Ascending aorta (tissue), 2 donors: ENCODE measurements around the gene TAF1D. TPM values are rescaled to one million over a fixed set of nuclear protein-coding genes. Genes with fewer than 3 reads are reported as not detected.

ENCODE experiments used
- DNase-seq, 2 donors: peaks; one replicate each; pipeline ENCODE4 v3.0.0-alpha.2; 2019; ENCODE audit warnings: low spot score in 2 of 2
- H3K27ac ChIP-seq, 2 donors: fragments of 200-600 bp; sonication (generic); one replicate each; pipeline ENCODE4 v1.5.1; 2016 to 2017; ENCODE audit warnings: mild to moderate bottlenecking in 1 of 2
- H3K27me3 ChIP-seq: fragments of 200-600 bp; sonication (generic); one replicate; pipeline ENCODE4 v1.5.1; 2017
- H3K36me3 ChIP-seq, 2 donors: fragments of 200-600 bp; sonication (generic); one replicate each; pipeline ENCODE4 v1.5.1; 2016
- H3K4me1 ChIP-seq, 2 donors: fragments of 200-600 bp; sonication (generic); one replicate each; pipeline ENCODE4 v1.5.1; 2016 to 2017; ENCODE audit warnings: mild to moderate bottlenecking in 1 of 2
- H3K4me3 ChIP-seq, 2 donors: fragments of 200-600 bp; sonication (generic); one replicate each; pipeline ENCODE4 v1.5.1; 2016 to 2017; ENCODE audit warnings: mild to moderate bottlenecking in 1 of 2
- H3K9me3 ChIP-seq, 2 donors: fragments of 200-600 bp; sonication (generic); one replicate each; pipeline ENCODE4 v1.5.1; 2016
- intact Hi-C: fragments of 100-400 bp; cut with DNase I; formaldehyde crosslinking; loops from one replicate; pipeline ENCODE4 v1.15.1; 2023
- total RNA-seq: library from RNA; depleted of rRNA; stranded (reverse); fragments of >200 nt; gene quantifications from one replicate; pipeline ENCODE4 v1.1.0, GENCODE V29; 2016
- TF ChIP-seq, protein P1 (sequence below), 3 experiments: fragments of 200-600 bp in 2 of 3; fragments of 450-650 bp in 1 of 3; sonication (generic) in 2 of 3; IDR thresholded peaks; one replicate each; pipeline ENCODE4 v1.5.1; 2016 to 2019; ENCODE audit warnings: antibody characterized with exemption in 3 of 3, mild to moderate bottlenecking in 1 of 3, moderate library complexity in 1 of 3

The TAF1D gene
- total RNA-seq, 1 donor from 2014 or later, result 81.1 TPM

DNA sequence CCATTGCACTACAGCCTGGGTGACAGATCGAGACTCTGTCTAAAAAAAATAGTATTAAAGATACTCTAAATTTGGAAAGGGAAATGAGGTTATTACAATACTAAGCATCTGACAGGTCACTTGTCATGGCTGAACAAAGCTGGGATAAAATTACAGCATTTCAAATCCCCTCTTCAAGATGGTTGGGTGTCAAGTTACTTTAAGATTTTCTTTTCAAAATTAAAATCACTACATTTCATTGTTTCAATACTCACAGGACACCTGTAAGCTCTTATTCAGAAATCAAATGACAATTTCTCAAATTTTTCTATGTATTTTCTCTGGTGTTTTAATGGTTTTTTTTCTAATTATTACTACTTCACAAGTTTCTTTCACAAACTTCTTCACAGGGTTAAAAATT lies 5.7 kb downstream of the TAF1D start:
- no peaks in the 10 kb centered on the region for H3K9me3 ChIP-seq
- H3K27ac ChIP-seq, result no peak overlapping the region
- peaks cover 64 to 84% of the 10 kb centered on the region in 2 donors for H3K36me3 ChIP-seq
- H3K27me3 ChIP-seq, result no peaks in the 10 kb centered on the region
- intact Hi-C loops, result no loop called here
- TF ChIP-seq, protein P1, sequence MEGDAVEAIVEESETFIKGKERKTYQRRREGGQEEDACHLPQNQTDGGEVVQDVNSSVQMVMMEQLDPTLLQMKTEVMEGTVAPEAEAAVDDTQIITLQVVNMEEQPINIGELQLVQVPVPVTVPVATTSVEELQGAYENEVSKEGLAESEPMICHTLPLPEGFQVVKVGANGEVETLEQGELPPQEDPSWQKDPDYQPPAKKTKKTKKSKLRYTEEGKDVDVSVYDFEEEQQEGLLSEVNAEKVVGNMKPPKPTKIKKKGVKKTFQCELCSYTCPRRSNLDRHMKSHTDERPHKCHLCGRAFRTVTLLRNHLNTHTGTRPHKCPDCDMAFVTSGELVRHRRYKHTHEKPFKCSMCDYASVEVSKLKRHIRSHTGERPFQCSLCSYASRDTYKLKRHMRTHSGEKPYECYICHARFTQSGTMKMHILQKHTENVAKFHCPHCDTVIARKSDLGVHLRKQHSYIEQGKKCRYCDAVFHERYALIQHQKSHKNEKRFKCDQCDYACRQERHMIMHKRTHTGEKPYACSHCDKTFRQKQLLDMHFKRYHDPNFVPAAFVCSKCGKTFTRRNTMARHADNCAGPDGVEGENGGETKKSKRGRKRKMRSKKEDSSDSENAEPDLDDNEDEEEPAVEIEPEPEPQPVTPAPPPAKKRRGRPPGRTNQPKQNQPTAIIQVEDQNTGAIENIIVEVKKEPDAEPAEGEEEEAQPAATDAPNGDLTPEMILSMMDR (IDR thresholded peaks at IDR 0.05), result no peak
- no peak for DNase-seq
- no peak overlapping the region for H3K4me3 ChIP-seq
- peaks cover 9 to 44% of the 10 kb centered on the region in 2 donors for H3K4me1 ChIP-seq

DNA sequence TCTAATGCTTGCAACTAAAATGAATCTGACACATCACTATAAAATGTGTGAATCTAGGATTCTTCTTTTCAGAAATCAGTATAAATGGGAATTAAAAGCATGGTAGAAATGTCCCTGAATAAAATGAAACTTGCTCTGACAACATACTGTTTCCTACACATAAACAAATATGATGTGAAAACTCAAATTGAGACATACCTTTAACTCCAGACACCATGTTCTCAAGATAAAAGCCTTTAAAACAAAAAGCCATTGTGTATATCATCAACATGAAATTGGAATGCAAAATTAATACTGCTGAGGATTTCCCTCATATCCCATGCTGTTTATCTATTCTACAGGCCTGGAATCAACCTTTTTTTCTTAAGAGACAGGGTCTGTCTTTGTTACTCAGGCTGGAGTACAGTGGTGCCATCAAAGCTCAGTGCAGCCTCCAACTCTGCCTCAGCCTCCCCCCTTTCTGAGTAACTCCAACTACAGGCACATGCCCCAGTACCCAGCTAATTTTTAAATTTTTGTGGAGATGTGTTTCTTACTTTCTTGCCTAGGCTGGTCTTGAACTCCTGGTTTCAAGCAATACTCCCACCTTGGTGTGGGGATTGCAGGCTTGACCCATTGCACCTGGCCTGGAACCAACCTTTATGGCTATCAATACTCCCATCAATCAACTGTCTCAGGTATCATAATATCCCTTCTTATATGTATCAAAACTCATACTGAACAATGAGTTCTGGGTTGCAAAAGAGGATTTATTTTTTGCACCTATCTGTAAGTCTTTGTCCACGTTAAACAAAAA lies 6.7 kb downstream of the TAF1D start:
- Histone ChIP-seq H3K9me3 (no peaks in the 10 kb centered on the region), H3K27ac (no peak overlapping the region), H3K27me3 (no peaks in the 10 kb centered on the region), H3K4me3 (no peak overlapping the region), H3K4me1 (peaks cover 4 to 41% of the 10 kb centered on the region in 2 donors), H3K36me3 (peaks cover 73 to 94% of the 10 kb centered on the region in 2 donors)
- TF ChIP-seq, protein P1 (IDR thresholded peaks at IDR 0.05), result no peak
- intact Hi-C loops, result no loop called here
- no peak for DNase-seq

DNA sequence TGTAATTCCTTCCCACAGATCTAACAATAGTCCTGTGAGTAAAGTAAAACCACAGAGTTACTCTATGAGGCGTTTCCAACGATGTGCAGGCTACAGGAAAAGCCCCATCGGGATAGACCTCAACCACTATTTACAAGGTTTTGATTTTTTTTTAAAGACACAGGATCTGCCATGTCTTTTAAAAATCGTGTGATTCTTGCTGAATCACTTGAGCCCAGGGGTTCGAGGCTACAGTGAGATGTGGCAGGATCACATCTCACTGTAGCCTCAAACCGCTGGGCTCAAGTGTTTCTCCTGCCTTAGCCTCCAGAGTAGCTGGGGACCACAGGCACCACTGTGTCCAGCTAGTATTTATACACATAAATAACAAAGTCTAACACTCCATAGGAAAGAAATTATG lies 7.8 kb downstream of the TAF1D start:
- peaks cover 84 to 99% of the 10 kb centered on the region in 2 donors for H3K36me3 ChIP-seq
- H3K4me3 ChIP-seq, result no peak overlapping the region
- no peak for DNase-seq
- H3K4me1 ChIP-seq, result peaks cover 0 to 30% of the 10 kb centered on the region in 2 donors
- no peaks in the 10 kb centered on the region for H3K27me3 ChIP-seq
- TF ChIP-seq, protein P1 (IDR thresholded peaks at IDR 0.05), result no peak
- no peak overlapping the region for H3K27ac ChIP-seq
- intact Hi-C loops, result no loop called here
- no peaks in the 10 kb centered on the region for H3K9me3 ChIP-seq

DNA sequence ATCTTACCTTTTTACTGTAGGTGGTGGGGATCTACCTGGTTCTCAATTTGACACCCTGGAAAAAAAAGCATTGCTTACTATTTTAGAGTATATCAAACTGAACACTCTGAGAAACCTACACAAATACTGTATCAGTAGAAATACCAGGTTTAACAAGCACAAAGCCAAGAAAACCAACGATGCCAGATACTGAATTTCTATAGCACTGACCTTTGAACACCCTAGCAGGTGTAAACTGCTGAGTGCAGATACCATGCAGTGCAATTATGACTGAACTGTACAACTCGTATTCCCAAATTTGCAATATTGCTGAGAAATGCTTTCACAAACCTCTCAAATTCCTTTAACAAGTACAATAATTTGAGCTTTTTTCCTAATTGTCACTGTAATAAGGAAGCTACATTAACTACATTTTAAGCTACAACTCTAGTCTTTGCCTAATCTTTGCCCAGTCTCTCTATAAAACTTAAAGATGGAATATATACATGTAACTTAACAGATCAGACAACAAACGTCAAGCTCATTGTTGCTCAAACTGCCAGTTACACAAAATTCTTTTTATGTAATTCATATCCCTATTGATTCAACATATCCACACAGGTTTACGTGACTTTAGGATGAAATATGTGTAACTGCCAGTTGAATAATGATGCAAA lies 8.9 kb downstream of the TAF1D start:
- no peak overlapping the region for H3K27ac ChIP-seq
- no peak overlapping the region for H3K4me3 ChIP-seq
- intact Hi-C loops, result no loop called here
- H3K9me3 ChIP-seq, result no peaks in the 10 kb centered on the region
- TF ChIP-seq, protein P1 (IDR thresholded peaks at IDR 0.05), result no peak
- no peak for DNase-seq
- no peaks in the 10 kb centered on the region for H3K27me3 ChIP-seq
- H3K4me1 ChIP-seq, result peaks cover 0 to 19% of the 10 kb centered on the region in 2 donors
- H3K36me3 ChIP-seq, result peaks cover 83 to 99% of the 10 kb centered on the region in 2 donors

DNA sequence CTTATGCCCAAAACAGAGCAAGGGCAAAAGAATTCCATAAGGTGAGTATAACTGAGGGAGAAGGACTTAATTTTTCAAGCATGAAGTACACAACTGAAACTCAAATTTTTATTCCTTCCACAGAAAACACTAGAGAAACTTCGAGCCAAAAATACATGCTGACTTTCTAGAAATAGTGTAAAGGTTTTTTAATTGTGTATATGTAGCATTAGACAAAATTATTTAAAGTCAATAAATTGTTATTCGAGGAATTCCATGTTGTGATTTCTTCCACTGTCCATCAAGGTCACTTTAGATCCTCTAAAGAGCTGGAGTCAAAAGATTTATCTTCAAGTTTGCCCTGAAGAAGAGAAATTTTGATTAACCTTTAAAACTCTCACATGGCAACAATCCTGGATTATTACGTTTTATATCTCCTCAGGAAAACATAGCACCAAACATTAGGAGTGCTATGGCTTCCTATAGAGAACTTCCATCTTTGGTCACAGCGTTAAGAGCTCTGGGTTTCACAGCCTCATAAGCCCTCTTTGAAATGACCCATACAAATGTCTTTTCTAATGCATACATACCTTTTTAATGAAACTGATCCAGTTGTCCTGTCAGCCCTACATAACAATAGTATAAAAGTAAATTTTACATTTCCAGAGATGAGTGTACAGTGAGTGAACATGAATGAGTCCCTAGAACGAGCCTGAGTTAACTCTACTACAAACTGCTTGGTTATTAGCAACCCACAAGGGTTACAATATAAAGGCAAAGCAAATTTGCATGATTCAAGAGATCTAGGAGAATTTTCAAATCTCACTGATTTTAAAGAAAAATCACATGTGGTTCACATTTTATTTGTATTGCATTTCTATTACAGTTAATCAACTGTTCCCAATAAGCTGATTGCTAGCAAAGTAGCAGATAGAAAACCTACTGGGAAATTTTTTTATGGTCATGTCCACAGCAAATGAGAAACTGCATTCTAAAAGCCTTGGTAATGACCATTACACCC lies 10.9 kb downstream of the TAF1D start:
- Histone ChIP-seq H3K4me3 (no peak overlapping the region), H3K9me3 (no peaks in the 10 kb centered on the region), H3K4me1 (peaks cover 0 to 6% of the 10 kb centered on the region in 2 donors), H3K27me3 (no peaks in the 10 kb centered on the region), H3K36me3 (peaks cover 84 to 98% of the 10 kb centered on the region in 2 donors), H3K27ac (no peak overlapping the region)
- intact Hi-C loops, result no loop called here
- DNase-seq, result no peak
- TF ChIP-seq, protein P1 (IDR thresholded peaks at IDR 0.05), result no peak
